ENCODE data around the gene XKRX.

The XKRX gene

DNA sequence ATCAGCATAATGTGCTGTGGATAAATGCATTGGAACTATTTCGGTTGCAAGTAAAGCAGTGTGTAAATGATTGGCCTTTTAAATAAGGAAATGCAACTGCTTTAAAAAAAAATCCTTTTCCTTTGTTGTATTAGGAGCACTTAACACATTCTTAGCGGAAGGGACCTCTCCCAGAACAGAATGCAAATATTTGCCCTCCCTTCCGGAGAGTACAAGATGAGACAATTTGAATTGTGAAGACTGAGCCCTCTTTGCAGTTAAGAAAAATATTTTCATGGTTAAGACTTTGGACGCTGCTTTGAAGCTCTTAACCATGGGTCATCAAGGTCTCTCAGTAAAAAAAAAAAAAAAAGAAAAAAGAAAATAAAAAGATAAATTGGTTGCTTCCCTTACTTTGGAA lies 45.1 kb downstream of the XKRX start:
- no peak for DNase-seq

DNA sequence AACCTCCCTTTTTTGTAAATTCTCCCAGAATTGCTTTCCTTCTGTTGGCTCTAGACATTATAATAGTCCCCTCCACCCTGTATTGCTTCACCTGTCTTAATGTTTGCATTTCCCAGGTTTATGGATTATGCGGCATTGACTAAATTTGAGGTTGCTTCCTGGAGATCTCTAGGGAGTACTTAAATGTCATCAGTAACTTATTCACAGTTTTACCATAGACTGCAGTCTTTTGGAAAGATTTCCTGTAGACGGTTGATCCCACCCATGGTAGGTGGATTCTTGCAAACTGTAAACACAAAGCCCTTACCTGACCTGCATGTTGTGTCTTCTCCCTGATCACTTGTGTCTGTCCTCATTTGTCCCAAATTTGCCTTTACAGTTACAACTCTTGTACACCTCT lies 48.3 kb downstream of the XKRX start:
- DNase-seq: no peak

DNA sequence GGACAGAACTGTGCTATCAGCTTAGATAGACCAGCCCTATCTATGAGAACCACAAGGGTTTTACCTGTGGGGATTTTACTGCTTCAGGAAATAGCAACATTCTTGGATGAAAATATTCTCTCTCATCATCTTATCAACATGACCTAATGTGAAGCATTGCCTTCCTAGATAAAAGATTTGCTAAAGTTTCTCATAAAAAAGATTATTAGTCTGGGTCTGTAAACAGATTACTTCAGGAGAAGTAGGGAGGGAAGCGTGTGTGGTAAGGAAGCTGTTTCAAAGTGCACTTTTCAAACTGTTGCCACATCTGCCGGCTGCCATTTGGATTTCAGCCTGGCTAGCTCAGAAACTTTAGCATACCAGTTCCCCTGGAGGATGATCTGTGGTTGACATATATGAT lies 54.4 kb downstream of the XKRX start, which contains the start of gene NOX1:
NOX1 (minus strand) TSS at position 35 of the 400 bp plus-strand sequence. CDS start 220 bp downstream, outside the sequence.
- DNase-seq: no peak

DNA sequence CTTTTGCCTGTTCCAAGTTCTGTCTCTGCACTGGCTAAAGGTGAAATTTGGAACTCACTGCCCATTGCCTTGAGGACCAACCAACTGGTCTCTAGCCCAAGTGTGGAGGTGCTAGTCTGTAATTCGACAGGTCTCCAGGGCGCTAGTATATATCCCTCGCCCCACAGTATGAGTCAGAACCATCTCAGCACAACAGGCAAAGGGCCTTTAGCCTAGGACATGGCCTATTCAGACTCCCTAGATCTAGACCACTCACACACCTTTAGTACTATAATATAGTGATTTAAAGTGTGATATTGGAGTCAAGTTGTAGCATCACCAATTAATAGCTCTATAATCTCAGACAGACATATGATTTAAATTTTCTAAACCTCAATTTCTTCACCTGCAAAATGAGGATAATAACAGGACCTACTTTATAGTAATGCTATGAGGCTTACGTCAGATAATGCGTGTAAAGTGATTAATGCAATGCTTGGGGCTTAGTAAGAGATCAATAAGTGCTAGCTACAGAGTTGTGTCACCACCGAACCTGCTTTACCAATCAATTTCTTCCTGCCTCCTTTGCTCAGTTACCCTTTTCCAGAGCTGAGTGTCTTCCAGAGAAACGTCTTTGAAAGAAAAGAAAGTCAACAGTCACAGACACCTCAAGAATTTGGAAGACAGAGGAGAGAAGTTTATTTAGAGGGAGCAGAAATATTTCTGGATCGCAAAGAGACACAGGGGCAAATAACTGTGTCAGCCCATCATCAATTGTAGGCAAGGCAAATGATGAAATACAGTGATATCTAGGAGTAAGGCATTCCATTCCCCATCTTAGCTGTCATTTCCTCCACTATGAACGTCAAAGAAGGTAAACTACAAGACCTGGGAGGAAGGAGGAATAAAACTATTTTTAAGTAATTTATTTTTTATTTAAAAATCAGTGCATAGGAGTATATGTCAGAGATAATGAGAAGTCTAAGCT lies 56.8 kb downstream of the XKRX start:
- no peak for DNase-seq

DNA sequence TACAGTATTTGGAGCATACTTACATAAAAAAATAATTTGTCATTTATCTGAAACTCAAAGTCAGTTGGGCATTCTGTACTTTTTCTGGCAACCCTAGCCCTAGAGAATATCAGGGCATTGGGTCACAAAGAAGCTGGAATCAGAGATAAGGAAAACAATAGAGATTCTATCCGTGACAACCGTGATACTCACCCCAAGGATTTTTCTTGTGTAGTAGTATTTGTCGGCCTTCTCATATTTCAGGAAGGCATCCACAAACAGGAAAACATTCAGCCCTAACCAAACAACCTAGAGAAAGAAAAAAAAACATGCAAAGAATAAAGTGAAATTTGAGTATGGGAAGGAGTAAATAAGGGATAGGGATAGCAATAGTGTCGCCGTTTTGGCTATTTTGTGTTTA lies 58.2 kb downstream of the XKRX start:
- DNase-seq: no peak

DNA sequence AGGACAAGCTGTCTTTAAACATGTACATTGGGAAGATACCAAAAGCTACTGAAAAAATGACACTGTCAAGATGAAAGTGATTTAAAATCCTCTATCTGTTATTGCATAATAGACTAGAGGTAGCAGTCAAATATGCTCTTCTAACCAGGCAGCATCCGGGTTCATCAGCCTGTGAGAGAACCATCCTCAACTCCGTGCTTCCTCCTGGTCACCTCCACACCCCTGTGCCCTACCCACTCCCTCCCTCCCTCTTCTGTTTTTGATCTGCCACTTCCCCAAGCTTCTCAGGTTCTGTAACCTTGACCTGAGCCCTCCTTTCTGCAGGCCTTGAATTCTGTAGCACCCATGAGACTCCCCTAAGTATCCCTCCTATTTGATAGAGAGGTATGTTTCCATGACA lies 60.4 kb downstream of the XKRX start:
- no peak for DNase-seq

DNA sequence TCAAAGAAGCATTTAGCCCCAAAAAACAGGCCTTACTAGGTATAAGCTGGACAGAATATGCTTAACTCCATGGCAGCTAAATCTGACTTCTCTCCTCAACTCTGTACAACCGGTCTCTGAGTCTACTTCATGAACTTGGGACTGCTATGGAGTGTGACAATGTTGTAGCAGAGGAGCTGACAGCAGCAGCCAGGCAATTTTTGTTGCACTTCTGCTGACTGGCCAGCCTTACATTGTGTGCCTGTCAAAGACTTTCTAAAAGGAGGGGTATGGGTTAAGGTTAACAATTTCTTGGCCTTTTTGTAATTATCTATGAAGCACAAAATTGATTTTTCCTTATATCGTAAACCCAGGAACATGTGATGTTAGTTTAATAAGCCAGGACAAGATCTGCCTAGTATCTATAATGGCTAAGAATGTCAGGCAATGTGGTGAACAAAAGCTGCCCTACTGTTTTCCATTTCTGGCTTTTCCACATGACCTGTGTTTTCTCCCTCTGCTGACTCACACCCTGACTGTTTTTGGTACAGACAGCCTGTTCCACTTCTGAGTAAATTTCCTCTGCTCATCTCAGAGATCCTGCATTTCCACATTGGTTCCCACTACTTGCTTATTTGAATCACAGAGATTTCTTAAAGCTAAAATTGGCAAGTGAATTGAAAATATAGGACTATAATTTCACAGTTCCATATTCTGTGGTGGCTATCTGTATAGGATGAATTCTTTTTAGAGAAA lies 63.9 kb downstream of the XKRX start:
- DNase-seq: no peak
